ENCODE data around the gene STK32C.
A peak's percentile ranks its signal among the peaks of the same experiment; 100 is the strongest.

STK32C gene

DNA sequence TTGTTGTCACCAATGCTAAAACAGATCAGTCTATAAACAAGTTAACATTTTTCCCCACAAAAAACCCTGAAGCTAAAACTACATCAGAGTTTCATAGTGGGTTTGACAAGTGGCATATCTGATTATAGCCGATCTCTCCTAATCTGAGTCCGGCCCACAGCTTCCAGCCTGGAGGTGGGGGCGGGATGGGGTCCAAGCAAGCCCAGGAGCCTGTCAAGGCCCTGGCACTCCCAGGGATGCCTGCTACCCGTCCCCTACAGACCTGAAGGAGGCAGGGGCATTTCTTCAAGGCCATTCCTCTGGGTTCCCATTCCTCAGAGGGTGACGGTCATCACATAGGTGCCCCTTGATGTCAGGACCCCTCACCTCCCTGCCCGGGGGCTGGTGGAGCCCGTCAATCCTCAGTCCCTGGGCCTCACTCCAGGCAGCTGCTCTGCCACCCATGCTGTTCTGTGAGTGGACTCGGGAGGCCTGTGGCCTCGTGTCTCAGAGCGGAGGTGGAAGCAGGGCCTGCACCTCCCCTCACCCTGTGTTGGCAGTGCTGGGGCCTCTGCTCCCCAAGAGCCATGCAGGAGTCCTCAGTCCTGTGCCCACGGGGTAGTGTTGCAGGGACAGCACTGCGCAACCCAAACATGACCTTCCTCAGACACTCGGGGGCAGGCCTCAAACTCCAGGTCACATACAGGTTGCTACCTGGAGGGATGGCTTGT is 112.2 kb downstream of the STK32C start:
- DNase-seq, result no peak

DNA sequence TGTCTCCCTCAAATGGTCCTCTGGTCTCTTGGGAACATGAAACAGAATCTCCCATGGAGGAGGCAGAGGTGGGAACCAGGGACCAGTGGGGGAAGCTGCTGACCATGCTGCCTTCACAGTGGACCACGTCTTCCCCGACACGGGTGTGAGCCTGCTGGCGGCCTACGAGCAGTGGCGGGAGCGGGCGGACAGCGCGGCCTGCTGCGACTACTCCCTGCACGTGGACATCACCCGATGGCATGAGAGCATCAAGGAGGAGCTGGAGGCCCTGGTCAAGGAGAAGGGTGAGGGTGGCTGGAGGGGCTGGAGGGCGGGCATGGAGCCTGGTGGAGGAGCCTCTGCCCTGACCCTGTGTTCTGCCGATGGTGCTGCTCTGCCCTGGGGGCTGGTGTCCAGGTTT is 113.0 kb downstream of the STK32C start:
- DNase-seq, result no peak

DNA sequence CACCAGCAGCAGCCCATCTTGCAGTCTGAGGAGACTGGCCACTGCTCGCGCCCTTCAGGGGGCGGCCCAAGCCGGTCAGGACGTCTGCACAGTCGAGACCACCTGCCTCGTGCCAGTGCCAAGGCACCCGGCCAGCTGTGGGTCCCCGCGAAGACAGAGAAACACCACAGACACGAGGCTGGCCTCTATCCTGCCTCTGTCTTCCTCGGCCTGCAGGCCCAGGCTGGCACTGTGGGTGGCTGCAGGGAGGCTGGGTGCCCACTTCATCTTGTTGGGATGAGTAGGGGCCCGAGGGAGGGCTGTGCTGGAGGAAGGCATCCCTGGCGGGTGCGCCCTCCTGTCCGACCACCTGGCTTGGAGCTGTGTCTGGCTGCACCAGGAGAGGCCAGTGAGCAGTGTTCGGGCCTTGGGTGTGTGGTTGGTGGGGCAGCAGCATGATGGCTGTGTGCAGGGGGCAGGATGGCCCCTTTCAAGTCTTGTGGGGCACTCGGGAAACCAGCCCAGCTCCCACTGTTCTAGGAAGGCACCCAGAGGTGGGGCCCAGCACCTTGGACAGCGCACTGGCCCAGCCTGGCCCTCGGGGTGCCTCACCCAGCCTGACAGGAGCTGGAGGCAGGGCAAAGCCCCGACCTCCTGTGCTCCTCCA is 113.7 kb downstream of the STK32C start:
- no peak for DNase-seq

DNA sequence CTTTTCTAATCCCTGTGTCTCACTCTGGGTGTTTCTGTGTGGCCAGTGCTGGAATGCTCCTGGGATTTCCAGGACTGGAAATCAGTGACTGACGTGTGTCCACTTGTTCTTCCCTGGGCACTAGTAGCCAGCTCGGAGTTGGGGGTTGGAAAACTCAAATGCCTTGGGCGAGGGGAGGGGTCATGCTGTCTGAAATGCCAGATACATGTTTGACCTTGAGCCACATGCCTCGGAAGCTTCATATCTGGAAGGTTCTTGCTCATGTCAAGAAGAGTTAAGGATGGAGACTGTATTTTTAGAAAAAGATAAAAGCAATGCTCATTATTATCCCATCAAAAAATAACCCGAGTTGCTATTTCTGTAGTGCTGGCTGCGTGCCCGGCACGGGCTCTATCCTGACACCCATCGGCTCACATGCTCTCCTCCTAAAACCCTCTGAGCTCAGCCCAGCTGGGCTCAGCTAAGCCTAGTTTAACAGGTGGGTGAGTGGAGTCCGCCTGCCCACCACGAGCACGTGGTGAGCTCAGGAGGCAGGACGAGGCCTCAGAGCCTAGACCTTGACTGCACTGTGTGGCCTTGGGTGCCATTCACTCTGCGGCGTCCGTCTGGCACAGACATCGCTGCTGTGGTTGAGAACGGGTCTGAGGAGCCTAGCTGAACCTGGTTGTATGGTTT is 114.6 kb downstream of the STK32C start:
- DNase-seq, result no peak

DNA sequence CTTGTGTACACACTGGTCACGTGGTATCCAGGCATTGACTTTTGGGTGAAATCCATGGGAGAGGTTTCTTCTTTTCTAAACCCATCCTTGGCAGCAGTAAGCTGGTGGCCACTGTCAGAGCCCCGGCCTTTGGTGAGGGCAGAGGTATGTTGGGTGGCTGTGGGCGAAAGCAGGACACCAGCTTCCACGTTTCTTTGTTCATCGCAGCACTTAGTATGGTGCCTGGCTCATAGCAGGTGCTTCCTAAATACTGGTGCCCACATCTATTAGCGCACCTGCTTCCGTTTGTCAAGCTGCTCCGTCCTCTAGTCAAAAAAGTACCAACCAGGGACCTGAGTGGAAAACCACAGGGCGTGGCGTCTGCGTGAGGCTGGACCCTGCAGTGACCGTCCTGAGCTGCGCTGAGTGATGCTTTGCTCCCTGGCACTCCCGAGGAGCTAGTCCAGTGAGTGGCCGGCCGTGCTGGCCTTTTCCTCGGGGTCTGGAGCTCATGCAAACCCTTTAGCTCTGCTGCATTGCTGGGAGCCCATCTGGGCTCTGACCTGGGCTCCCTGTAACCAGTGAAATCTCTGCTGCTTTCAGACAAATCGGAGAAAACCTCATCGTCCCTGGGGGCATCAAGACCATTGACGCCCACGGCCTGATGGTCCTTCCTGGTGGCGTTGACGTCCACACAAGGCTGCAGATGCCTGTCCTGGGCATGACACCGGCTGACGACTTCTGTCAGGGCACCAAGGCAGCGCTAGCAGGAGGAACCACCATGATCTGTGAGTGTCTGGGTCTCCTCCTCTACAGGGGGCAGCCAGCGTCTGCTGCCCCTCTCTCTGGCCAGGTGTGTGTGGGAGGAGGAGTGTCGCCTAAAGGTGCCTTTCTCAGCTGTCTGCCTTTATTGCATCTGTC is 115.4 kb downstream of the STK32C start:
- no peak for DNase-seq

DNA sequence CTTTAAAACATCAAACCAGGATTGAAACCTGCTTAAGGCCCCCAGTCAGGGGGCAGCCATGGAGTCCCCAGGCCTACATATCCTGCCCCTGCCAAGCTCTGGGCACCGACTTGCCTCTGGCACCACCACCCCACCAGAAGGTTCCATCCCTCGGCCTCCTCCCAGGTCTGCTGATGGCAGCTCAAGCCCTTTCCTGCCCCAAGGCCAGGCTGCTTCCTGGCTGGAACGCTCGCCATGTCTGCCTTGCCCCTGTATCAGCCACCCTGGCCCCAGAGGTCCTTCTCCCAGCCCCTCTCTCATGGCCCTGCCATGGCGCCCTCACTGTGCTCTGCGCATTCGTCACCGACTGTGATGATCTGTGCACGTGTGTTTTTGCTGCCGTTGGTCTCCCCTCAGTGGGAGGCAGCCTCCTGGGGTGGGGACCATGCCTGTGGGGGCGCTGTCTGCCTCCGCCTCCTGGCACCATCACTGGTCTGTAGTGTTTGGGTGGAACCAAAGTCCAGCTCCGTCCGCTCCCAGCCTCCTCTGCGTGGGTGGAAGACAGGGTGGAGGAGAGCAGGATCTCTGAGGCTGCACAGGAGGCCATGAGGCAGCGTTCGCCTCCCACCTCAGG is 117.8 kb downstream of the STK32C start:
- no peak for DNase-seq

DNA sequence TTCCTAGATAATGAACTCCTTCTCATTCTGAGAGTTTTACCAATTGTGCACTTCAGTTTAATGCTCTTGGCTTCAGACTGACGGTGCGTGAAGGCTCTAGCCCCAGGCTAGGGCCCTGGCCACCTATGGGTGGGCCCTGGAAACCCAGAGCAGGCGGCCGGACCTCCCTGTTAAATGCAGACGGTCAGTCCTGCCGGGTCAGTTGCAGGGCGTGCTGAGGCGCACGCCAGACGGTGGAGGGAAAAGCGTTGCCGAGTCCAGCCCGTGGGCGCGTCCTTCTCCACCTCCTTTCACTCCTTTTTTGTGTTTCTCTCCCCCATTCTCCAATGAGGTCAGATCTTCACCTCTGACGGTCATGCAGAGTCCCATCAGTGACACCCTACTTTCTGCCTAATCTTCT is 118.7 kb downstream of the STK32C start:
- no peak for DNase-seq

DNA sequence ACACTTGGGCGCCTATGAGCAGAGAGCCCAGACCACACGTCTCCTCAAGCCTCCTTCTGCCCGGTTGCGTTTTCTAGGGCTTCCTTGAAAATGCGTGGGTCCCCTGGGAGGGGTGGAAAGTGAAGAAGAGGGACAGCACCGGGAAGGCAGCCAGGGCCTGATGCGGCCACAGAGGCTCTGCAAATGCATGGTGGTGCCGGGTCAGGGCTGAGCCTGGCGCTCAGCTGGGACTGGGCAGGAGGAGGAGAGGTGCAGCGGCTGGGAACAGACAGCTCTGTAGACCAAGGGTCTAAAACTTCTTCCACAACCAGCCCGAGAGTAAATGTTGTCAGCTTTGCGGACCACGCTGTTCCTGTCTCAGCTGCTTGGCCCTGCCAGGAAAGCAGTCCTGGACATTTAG is 119.4 kb downstream of the STK32C start:
- no peak for DNase-seq

DNA sequence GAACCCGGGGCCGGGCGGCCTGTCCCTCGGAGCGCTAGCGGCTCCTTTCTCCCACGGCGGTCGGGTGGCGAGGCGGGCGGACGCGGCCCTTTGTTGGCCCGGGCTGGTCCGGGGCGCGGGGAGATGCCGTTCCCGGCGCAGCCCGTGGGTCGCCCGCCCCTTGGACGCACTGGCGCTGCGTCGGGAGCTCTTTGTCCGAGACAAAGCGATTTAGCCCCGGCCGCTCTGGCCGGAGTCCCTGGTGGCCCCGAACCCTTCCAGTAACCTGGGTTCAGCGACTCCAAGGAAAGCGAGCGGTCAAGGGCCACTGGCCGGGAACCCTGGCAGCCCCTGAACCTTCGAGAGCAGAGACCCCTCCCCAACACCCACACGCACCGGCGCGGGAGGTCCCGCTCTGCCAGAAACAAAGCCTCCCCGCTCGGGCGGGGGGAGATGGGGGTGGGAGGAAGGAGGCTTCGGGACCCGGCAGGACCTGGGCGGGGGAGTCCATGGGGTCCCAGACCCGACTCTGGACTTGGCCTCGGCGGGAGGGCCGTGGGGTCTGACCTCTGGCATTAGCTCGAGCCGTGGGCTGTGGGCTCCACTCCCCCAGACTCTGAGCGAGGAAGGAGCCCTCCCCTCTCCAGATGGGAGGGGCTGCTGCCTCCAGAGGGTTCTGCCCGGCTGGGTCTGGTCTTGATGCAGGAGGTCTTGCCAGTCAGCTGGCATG is 120.2 kb downstream of the STK32C start:
- no peak for DNase-seq

DNA sequence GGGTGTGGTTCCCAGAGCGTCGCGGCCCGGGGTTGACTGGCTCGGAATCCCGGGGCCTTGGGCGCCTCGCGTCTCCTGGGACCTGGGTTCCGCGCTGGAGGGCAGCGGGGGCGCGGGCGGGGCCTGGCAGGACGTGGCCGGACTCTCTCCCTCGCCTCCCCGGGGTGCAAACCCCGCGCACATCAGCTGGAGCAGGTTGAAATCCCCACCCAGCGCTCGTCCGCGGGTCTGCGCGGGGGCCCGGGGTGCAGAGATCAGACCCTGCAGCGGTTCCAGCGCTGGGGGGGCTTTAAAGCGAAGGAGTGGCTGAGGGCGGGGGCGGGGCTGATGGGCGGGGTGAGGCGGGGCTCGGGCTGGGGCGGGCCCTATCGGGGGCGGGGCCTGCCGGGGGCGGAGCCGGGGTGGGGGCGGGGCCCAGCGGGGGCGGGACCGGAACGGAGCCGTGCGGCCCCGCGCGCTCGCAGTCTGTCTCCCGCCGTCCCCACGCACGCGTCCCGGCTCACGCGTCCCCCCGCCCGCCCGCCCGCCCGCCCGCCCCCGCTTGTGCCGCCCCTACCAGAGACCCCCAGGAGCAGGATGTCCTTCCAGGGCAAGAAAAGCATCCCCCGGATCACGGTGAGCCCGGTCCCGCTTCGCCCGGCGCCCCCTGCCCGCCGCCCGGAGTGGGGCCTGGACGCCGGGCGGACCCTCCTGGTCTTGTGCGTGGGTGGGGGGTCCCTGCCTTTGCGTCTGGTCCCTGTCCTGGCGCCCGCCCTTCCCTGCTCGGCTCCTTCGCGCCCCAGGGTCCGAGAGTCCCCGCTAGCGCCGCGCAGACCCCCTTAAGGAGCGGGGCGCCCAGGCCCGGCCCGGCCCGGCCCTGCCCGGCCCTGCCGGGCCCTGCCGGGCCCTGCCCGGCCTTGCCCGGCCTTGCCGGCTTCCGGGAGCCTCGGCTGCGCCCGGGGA is 121.0 kb downstream of the STK32C start, which contains the start of gene DPYSL4:
DPYSL4 (plus strand) TSS at position 461 of the 942 bp plus-strand sequence; CDS start at position 577, 116 bp downstream.
- DNase-seq, result no peak

DNA sequence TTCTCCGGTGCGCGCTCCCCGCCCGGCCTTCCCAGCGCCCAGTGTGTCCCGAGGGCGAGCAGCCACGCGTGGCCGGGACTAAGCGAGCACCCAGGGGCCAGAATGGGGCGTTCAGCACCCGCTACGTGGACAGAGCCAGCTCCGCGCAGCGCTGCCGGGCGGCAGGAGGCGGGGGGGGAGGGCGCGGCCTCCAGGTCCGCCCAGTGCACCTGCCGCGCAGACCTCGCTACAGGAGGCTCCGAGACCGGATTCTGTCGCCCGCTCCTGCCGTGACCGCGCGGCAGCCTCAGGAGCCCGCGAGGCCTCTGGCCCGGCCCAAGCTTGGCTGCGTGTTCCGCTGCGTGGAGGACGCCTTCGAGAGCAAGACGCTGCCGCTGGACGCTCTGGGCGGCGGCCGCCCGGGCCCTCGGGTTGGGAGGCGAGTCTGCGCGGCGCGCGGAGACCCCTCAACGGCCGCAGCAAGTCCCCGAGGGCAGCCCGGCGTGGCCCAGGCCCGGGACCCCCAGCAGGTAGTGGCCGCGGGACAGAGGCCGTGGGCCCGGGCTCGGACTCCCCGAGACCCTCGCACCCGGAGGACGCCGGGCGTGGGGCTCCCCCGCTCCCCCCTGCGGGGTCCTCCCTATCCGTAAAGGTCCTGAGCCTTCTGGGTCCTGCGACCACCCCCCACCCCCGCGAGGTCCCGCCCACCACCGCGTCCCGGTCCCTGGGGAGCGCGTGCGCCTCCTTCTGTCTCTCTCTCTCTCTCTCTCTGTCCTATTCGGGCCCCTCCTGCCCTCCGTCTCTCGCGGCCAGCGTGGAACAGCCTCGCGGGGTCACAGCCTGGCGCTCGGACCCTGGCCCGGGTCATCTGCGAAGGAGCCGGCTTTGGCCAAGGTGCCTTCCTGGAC is 121.9 kb downstream of the STK32C start:
- peak; percentile 78 for DNase-seq

DNA sequence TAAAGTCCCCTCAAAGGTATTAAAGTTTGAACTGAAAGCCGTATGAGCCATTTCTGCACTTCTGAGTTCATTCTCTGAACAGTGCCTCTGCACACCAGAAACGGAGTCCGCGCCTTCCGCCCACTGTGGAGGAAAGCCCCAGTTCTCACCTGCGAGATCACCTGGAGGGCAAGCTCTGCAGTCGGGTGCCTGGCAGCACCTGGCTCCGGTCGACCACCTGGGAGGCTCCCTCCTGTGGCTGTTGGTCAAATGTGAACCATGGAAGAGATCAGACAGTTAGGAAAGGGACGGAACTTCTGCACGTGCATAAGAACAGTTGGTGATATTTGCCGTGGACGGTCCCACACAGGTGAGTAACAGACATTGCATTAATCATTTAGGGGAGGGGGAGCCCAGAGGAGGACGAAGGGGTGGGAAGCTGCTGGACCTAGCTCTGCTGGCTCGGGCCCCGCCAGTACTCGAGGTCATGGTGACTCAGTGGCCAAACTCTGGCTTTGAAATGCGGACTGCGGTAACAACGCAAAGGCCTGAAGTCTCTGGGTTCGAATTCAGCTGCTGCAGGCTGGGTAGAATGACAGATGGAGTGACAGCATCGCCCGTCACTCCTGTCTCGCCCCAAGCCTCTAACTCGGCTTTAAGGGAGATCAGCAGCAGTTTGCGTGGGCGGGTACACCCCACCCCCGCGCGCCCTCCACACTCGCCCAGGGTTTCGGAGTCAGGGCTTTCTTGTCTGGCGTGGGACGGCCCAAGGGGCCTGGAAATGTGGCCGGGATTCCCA is 122.7 kb downstream of the STK32C start:
- DNase-seq, result no peak

DNA sequence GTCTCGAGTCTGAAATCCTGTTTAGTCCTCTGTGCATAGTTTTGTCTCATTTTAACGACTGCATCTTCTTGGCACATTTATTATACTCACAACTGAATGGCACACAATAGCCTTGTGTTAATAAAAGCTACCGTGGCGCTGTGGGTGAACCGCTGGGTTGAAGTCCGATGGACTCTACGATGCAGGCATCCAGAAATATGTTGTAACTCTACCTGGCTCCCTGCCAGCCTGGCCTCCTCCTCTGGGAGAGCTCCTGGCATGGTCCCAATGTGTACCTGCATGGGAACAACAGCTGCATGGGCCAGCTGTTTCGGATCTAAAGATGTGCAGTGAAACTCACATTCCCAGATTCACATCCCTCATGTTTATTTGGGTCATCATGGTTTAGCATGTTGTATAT is 124.7 kb downstream of the STK32C start:
- DNase-seq, result no peak

DNA sequence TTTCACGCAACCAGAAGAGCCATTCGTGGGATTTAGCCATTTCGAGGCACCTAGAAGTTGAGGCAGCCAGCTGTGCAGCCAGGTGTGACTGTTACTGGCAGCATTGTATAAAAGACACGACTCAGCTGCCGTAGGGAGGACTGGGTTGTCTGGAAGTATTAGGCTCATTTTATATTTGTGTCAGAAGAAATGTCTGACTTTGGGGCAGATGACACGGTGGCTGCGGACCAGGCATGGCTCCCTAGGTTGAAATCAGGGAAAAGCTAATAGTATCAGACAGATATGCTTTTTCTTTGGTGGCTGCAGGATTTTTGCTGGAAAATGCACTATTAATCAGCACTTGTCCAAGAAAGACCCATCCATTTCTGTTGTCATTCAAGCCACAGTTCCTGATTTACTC is 125.2 kb downstream of the STK32C start:
- DNase-seq, result no peak

DNA sequence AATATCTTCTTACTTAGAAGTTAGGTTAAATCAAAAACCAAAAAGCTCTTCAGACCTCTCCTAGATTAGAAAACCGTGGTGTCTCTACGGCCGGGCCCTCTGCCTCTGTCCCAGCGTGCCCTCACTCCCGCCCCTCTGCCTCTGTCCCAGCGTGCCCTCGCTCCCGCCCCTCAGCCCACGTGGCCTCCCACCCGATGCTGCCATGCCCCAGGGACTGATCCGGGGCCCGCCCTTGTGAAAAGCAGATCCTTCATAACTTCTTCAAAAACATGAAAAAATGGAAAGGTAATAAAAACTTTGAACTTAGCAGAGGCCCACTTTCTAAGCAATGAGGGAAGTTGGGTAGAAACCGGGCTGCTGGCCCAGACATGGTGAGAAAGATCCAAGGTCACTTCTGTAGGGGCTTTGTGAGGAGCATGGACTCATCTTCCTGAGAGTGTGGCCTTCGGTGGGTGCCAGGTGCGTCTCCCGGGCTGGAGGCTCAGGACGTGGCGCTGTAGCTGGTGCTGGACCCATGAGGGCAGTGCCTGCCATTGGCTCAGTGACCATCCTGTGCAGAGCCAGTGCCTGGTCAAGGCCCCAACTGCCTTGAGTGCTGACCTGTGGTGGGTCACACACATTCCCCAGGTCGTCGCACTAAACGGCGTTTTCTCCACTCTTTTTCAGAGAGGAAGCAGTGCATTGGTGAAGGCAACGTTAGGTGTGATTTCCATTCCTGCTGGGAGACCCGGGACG is 125.9 kb downstream of the STK32C start:
- DNase-seq, result no peak

DNA sequence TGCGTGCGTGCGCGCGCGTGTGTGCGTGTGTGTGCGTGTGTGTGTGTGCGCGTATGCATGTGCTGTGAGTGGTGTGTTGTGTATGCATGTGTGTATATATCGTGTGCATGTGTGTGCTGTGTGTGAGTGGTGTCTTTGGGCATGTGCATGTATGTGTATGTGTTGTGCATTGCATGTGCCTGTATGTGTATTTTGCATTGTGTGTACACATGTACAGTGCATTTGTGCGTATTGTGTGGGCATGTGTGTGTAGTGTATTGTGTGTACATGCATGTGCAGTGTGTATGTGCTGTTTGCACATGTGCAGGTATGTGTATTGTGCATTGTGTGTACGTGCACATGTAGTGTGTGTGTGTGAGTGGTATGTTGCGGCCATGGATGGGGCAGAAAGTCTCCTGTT is 127.0 kb downstream of the STK32C start:
- no peak for DNase-seq

DNA sequence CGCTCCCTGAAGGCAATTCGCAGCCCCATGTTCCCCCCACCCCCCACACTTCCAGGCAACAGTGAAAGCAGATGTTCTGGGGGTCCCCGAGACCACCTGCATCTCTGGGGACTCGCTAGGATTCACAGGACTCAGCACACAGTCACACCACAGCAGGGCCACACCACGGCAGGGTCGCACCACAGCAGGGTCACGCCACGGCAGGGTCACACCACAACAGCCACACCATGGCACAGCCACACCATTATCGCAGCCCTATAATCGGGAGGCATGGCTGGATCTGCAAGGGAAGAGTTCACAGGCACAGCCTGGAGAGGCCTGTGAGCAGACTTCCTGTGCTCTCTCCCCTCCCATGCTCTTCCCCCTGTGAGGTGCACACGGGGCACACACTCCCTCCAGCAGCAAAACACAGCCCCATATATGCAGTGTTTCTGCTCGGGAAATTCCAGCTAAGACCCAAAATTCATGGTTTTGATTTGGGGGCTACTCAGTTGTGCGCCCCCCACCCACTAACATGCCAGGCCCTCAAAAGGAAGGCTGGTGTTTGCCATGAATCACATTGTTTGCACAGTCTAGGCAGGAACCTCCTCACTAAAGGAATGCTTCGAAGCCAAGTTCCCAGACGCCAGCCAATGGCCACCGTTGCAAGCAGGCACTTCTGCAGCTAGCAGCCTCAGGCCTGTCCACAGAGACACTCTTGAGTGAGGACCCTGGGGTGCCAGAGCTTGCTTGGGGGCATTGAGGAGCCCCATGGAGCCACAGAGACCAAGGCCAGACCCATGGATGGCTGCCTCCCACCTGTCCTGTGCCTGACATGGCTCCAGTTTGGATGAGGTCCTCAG is 128.0 kb downstream of the STK32C start:
- no peak for DNase-seq

Measured in islet precursor cell (in vitro differentiated cells).